NCI-H2196 treated with DMSO at 0.1 percent for 48 hours (cell line): ENCODE results near the gene ADGRE3.
"Not testable (repeated sequence)": the region's sequence is repeated elsewhere in the genome, so short reads cannot be mapped to it uniquely, and the experiment has no call there.

Experiments used
- DNase-seq: peaks from one replicate; lab custom pipeline; 2025; ENCODE audit not compliant: unreplicated experiment; lab: John Stamatoyannopoulos, UW

ADGRE3 gene

GRCh38 chr19:14606627-14607026 is 68.0 kb downstream of the ADGRE3 start:
- DNase-seq: no peak

DNA sequence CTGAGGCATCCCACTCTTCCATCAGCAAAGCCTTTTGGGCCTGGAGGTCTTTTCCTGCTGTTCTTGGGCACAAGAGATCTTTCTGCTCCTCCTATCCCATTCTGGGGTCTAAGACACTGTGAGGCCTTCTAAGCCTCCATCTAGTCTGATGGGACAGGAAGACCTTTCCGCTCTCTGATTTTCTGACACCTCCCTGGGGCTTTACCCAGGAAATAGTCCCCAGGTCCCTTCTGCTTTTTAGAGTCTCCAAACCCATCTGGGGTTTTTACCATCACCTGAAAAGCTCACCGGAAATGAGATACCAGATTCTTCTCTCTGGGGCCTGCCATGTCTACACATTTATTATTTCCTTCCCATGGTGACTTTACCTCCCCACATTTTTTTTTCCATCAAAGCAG is 70.7 kb downstream of the ADGRE3 start:
- no peak for DNase-seq

DNA sequence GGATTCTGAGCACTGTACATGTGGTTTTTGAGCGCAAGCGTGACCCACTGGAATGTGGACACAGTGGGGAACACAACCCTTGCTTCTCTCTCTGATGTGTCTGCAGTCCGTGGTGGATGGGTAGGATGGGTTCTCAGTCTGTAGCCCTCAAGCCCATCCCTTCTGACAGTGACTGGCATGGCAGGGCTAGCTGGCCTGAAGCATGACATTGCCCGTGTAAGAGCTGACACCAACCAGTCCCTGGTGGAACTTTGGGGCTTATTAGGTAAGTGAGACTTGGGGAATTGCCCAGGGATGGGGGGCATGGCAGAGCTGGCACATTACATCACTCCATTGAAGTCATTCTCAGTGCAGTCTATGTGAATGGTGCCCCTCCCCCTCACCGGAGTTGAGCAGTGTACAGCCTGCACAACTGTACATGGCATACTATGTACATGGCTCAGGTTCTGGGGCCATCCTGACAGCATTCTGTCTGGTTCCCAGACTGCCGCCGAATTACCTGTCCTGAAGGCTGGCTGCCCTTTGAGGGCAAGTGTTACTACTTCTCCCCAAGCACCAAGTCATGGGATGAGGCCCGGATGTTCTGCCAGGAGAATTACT is 75.0 kb downstream of the ADGRE3 start:
- DNase-seq: no peak

DNA sequence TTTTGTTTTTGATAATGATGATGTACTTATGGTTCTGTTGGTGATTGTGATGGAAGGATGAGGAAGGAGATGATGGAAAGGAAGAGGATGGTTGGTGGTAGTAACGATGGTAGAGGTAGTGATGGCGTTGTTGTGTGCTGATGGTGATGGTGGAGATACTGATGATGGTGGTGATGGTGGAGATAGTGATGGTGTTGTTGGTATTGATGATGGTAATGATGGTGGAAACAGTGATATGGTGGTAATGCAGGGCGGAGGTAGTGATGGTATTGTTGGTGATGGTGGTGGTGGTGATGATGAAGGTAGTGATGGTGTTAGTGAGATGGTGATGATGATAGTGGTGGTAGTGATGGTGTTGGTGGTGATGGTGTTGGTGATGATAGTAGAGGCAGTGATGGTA is 79.1 kb downstream of the ADGRE3 start:
- DNase-seq: no peak

DNA sequence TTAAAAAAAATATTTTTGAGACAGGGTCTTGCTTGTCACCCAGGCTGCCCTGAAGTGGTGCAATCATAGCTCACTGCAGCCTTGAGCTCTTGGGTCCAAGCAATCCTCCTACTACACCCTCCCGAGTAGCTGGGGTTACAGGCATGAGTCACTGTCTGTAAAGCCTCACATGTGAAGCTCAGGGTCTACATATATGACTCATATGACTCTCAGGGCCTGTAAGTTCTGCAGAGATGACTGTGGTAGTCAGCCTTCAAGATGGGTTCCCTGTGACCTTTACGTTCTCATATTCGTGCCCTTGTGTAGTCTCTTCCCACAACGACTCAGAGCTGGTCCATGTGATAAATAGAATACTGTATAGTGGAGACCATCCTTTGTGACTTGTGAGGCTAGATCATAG is 85.2 kb downstream of the ADGRE3 start:
- DNase-seq: not testable (repeated sequence)

- not testable (repeated sequence) for DNase-seq
Measured at GRCh38 chr19:14585187-14585586, 89.5 kb downstream of the ADGRE3 start.

DNA sequence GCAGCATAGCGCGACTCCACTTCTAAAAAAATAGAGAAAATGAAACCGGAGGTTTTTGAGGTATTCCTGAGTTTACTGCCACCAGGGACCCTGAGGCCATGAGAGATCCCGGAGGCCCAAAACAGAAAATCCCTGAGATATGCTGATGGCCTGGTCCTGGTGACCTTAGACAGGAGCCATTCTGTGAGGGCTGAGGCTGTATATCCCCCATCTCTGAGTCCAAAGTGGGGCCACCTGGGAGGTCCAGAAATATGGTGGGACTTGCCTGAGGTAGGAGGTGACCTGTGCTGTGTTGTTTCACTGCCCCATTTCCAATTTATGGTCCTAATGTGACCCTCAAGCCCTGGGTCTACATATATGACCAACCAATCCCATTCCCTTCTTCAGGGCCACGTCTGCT is 90.3 kb downstream of the ADGRE3 start:
- DNase-seq: not testable (repeated sequence)

- no peak for DNase-seq
Measured at GRCh38 chr19:14582894-14583340, 91.7 kb downstream of the ADGRE3 start, which contains the start of gene CLEC17A. CLEC17A (plus strand) TSS chr19:14583084; CDS start chr19:14583161, 77 bp downstream.

- DNase-seq: no peak
Measured at GRCh38 chr19:14580623-14581237, 93.9 kb downstream of the ADGRE3 start.

GRCh38 chr19:14577885-14578427 is 96.7 kb downstream of the ADGRE3 start:
- DNase-seq: no peak

GRCh38 chr19:14577264-14577663 is 97.4 kb downstream of the ADGRE3 start:
- DNase-seq: no peak

- DNase-seq: no peak
Measured at GRCh38 chr19:14576363-14576762, 98.3 kb downstream of the ADGRE3 start.

- DNase-seq: no peak
Measured at GRCh38 chr19:14575428-14575980, 99.1 kb downstream of the ADGRE3 start.

DNA sequence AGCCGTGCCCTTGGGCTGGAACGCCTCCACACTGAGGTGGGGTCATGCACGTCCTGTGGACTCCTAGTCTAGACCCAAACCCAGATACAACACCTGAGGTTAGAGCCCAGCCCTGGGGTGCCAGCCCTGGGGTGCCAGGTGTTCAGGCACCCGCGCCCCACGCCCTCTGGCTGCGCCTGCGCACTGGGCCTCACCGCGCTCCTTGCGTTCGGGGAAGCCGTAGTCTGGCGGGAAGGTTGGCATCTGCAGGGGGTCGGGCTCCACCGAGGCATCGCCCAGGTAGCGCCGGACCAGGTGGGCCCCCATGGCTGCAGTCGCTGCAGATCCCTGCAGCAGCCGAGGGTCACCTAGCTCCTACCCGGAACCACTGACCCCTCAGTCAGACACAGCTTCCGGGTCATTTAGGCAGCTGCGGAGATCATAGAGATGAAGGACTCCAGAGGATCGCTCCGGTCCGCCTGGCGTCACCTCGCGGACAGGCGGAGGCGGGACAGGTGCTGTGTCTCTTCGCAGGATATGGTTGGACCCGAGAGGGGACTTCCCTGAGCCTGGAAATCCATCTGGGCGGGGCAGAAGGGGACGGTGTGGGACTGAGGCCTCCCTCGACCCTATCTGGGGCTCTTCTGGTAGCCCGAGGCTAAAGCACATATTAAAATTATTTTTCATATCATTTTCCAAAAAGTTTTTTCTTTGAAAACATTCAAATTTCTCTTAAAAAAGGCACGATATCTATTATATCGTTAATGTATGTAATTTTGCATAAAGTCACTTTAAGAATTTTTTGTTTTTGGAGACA is 102.8 kb downstream of the ADGRE3 start, which contains the start of gene NDUFB7:
Gene NDUFB7 (minus strand): TSS at position 372 of the 796 bp plus-strand sequence. CDS start 66 bp downstream, at position 306.
- peak; percentile 86 for DNase-seq

- no peak for DNase-seq
Measured at GRCh38 chr19:14570864-14571527, 103.6 kb downstream of the ADGRE3 start.
